ENCODE measurements around the gene KAT6B. TPM values are rescaled to one million over a fixed set of nuclear protein-coding genes. Genes with fewer than 3 reads are reported as not detected.
"Not testable (repeated sequence)": the region's sequence is repeated elsewhere in the genome, so short reads cannot be mapped to it uniquely, and the experiment has no call there.

The KAT6B gene
- total RNA-seq, 1 donor from 2014 or later, result 41.1 TPM

- Histone ChIP-seq H3K36me3 (no peaks in the 10 kb centered on the region), H3K4me3 (no peak overlapping the region), H3K27me3 (no peaks in the 10 kb centered on the region), H3K27ac (no peak overlapping the region), H3K9me3 (no peaks in the 10 kb centered on the region), H3K4me1 (no peaks in the 10 kb centered on the region)
- no peak for DNase-seq (ENCODE audit: low spot score in 2 of 2)
- no peak for TF ChIP-seq CTCF (IDR thresholded peaks at IDR 0.05)
- intact Hi-C loops (cut with DNase I), result no loop called here
These were observed 45.4 kb downstream of the KAT6B start for GRCh38 chr10:74871595-74872382.

GRCh38 chr10:74873803-74874454 lies 47.5 kb downstream of the KAT6B start:
- no peak for DNase-seq (ENCODE audit: low spot score in 2 of 2)
- Histone ChIP-seq H3K27me3 (no peaks in the 10 kb centered on the region), H3K4me3 (no peak overlapping the region), H3K27ac (no peak overlapping the region), H3K9me3 (no peaks in the 10 kb centered on the region), H3K4me1 (no peaks in the 10 kb centered on the region), H3K36me3 (no peaks in the 10 kb centered on the region)
- TF ChIP-seq CTCF (IDR thresholded peaks at IDR 0.05), result no peak
- intact Hi-C loops (cut with DNase I), result no loop called here

GRCh38 chr10:74874649-74875048 lies 48.2 kb downstream of the KAT6B start:
- no peak for DNase-seq (ENCODE audit: low spot score in 2 of 2)
- intact Hi-C loops (cut with DNase I), result no loop called here
- Histone ChIP-seq H3K9me3 (no peaks in the 10 kb centered on the region), H3K27me3 (no peaks in the 10 kb centered on the region), H3K4me1 (no peaks in the 10 kb centered on the region), H3K27ac (no peak overlapping the region), H3K36me3 (no peaks in the 10 kb centered on the region), H3K4me3 (no peak overlapping the region)
- TF ChIP-seq CTCF (IDR thresholded peaks at IDR 0.05), result no peak

- Histone ChIP-seq H3K36me3 (no peaks in the 10 kb centered on the region), H3K27me3 (no peaks in the 10 kb centered on the region), H3K27ac (no peak overlapping the region), H3K4me1 (no peaks in the 10 kb centered on the region), H3K4me3 (no peak overlapping the region), H3K9me3 (no peaks in the 10 kb centered on the region)
- no peak for TF ChIP-seq CTCF (IDR thresholded peaks at IDR 0.05)
- no peak for DNase-seq (ENCODE audit: low spot score in 2 of 2)
- intact Hi-C loops (cut with DNase I), result no loop called here
These were observed 48.7 kb downstream of the KAT6B start for GRCh38 chr10:74875068-74875467.

- Histone ChIP-seq H3K9me3 (no peaks in the 10 kb centered on the region), H3K4me1 (no peaks in the 10 kb centered on the region), H3K27ac (no peak overlapping the region), H3K36me3 (no peaks in the 10 kb centered on the region), H3K27me3 (no peaks in the 10 kb centered on the region), H3K4me3 (no peak overlapping the region)
- DNase-seq (ENCODE audit: low spot score in 2 of 2), result no peak
- intact Hi-C loops (cut with DNase I), result no loop called here
- TF ChIP-seq CTCF (IDR thresholded peaks at IDR 0.05), result no peak
These were observed 49.6 kb downstream of the KAT6B start for GRCh38 chr10:74875966-74876365.

GRCh38 chr10:74877054-74877453 lies 50.7 kb downstream of the KAT6B start:
- H3K36me3 ChIP-seq; H3K9me3 ChIP-seq; DNase-seq (ENCODE audit: low spot score in 2 of 2); H3K27ac ChIP-seq; H3K4me3 ChIP-seq; intact Hi-C loops (cut with DNase I); H3K27me3 ChIP-seq; H3K4me1 ChIP-seq: not testable (repeated sequence)
